Mucosa of descending colon (tissue), 3 donors: ENCODE measurements around the gene MTMR3. TPM values are rescaled to one million over a fixed set of nuclear protein-coding genes. Genes with fewer than 3 reads are reported as not detected.

Experiments used
- ATAC-seq: fragments of 200-7000 bp; cut with Tn5 transposase; one replicate; pipeline ENCODE4 v1.9.1; 2020; ENCODE audit warnings: mild to moderate bottlenecking, moderate library complexity
- DNase-seq, 3 donors: peaks; one replicate each; pipeline ENCODE4 v3.0.0-alpha.2; 2020
- H3K36me3 ChIP-seq: fragments of 200-600 bp; one replicate; pipeline ENCODE4 v1.8.0; 2021; ENCODE audit warnings: low read depth, mild to moderate bottlenecking
- H3K4me1 ChIP-seq: fragments of 200-600 bp; one replicate; pipeline ENCODE4 v1.8.0; 2021; ENCODE audit warnings: low read depth, mild to moderate bottlenecking
- H3K4me3 ChIP-seq: fragments of 200-600 bp; one replicate; pipeline ENCODE4 v1.8.0; 2021; ENCODE audit warnings: mild to moderate bottlenecking
- H3K9me3 ChIP-seq: fragments of 200-600 bp; one replicate; pipeline ENCODE4 v1.8.0; 2021; ENCODE audit warnings: mild to moderate bottlenecking
- CTCF ChIP-seq: fragments of 200-600 bp; IDR thresholded peaks from one replicate; pipeline ENCODE4 v1.8.0; 2022; ENCODE audit warnings: antibody characterized with exemption, mild to moderate bottlenecking
- intact Hi-C, 2 donors: fragments of 100-400 bp; cut with DNase I in 1 of 2; cut with micrococcal nuclease in 1 of 2; formaldehyde crosslinking; loops; one replicate each; pipeline versions ENCODE4 v1.11.0 to v1.11.1; 2022; cut with DNase I, micrococcal nuclease
- microRNA-seq: library from miRNA; unstranded; fragments of <30 nt; microRNA quantifications from one replicate; pipeline ENCODE4, GENCODE V29; 2019
- total RNA-seq, 3 donors: library from RNA; stranded (reverse); fragmentation: NEBNext Ultra II Directional in 2 of 3; extraction: Animal tissue kit (Norgen Biotek cat#: 25700) in 2 of 3; gene quantifications; one replicate each; pipeline versions ENCODE4 v1.2.1 to v1.2.4, GENCODE V29; 2021 to 2023
- donor health status: DM: no; HTN: no; CAD: no; lungs with moderate emphysema.
- donor health status: DM: no; HTN: no; CAD: no.
- donor health status: DM: no; HTN: yes; CAD: no.

Gene MTMR3
- total RNA-seq, 3 donors from 2014 or later = 47.7 to 59.8 (median 54.4) TPM

GRCh38 chr22:30078320-30079311, 195.6 kb downstream of the MTMR3 start:
- Histone ChIP-seq H3K4me3 (no peak overlapping the region), H3K9me3 (no peaks in the 10 kb centered on the region), H3K4me1 (no peaks in the 10 kb centered on the region), H3K36me3 (no peaks in the 10 kb centered on the region)
- DNase-seq = no peak
- peak; percentile 22 for ATAC-seq
- TF ChIP-seq CTCF = no peak
- intact Hi-C loops = no loop called here

- no peak within 1 kb of the TSS for H3K4me3 ChIP-seq
- H3K9me3 ChIP-seq = peaks cover 4% of the 10 kb centered on the region
- peak in 1 of 3 donors; percentile 58 for DNase-seq
- intact Hi-C loops = loop anchor here (10.0 kb wide), 2 partner anchors 455 to 495 kb away; partner anchors contain the start of gene NIPSNAP1 (in 1 of the 2)
- H3K36me3 ChIP-seq = no peaks in the 10 kb centered on the region
- ATAC-seq = no peak
- H3K4me1 ChIP-seq = no peaks in the 10 kb centered on the region
- no peak for TF ChIP-seq CTCF
Measured at GRCh38 chr22:30079952-30080533, 197.1 kb downstream of the MTMR3 start, which contains the start of gene HORMAD2. HORMAD2 (plus strand) TSS chr22:30080464; CDS start chr22:30093953, 13,489 bp downstream.

Small RNA genes lying within 50 kb of the gene (microRNA-seq; reads per million reads assigned to microRNA genes)
- 1.2 reads per million for gene MIR6818

Other genes starting within 250 kb of the MTMR3 start
- gene CABP7, start 163.2 kb upstream of the MTMR3 start, total RNA-seq = under 1 TPM in 2 of 3 donors, not detected in 1; 0.19 to 0.41 TPM
- gene ZMAT5, start 116.2 kb upstream of the MTMR3 start, total RNA-seq = 10 to 100 TPM; 12.3 to 19.5 (median 16.1) TPM
- gene UQCR10, start 115.8 kb upstream of the MTMR3 start, total RNA-seq = 100 to 1,000 TPM; 102 to 178 (median 154) TPM
- 10 to 100 TPM; 61.3 to 81.0 (median 63.5) TPM for gene ASCC2, start 44.9 kb upstream of the MTMR3 start, total RNA-seq
- not detected for gene HORMAD2, start 197.3 kb downstream of the MTMR3 start, total RNA-seq